Measurements from ENCODE around the gene HGF.
A peak's percentile ranks its signal among the peaks of the same experiment; 100 is the strongest.

HGF gene

GRCh38 chr7:81744389-81744788, 25.5 kb downstream of the HGF start:
- Histone ChIP-seq H3K36me3 (ENCODE audit: control insufficient read depth, insufficient read depth, low read length) (no peaks in the 10 kb centered on the region), H3K4me3 (replicated peaks; ENCODE audit: low read depth, low read length) (no peak overlapping the region), H3K27me3 (replicated peaks; ENCODE audit: control insufficient read depth, insufficient read depth, low read length) (no peaks in the 10 kb centered on the region)
- no peak for DNase-seq (ENCODE audit: extremely low read depth, insufficient read length)
- TF ChIP-seq CTCF (IDR thresholded peaks at IDR 0.05; ENCODE audit: insufficient read depth, low read length, poor library complexity, severe bottlenecking), result no peak

GRCh38 chr7:81743665-81744064, 26.2 kb downstream of the HGF start:
- TF ChIP-seq CTCF (IDR thresholded peaks at IDR 0.05; ENCODE audit: insufficient read depth, low read length, poor library complexity, severe bottlenecking), result no peak
- H3K27me3 ChIP-seq (replicated peaks; ENCODE audit: control insufficient read depth, insufficient read depth, low read length), result no peaks in the 10 kb centered on the region
- no peaks in the 10 kb centered on the region for H3K36me3 ChIP-seq (ENCODE audit: control insufficient read depth, insufficient read depth, low read length)
- no peak overlapping the region for H3K4me3 ChIP-seq (replicated peaks; ENCODE audit: low read depth, low read length)
- DNase-seq (ENCODE audit: extremely low read depth, insufficient read length), result peak; percentile 15

- TF ChIP-seq CTCF (IDR thresholded peaks at IDR 0.05; ENCODE audit: insufficient read depth, low read length, poor library complexity, severe bottlenecking), result no peak
- no peak for DNase-seq (ENCODE audit: extremely low read depth, insufficient read length)
- Histone ChIP-seq H3K36me3 (ENCODE audit: control insufficient read depth, insufficient read depth, low read length) (no peaks in the 10 kb centered on the region), H3K4me3 (replicated peaks; ENCODE audit: low read depth, low read length) (no peak overlapping the region), H3K27me3 (replicated peaks; ENCODE audit: control insufficient read depth, insufficient read depth, low read length) (no peaks in the 10 kb centered on the region)
Measured at GRCh38 chr7:81743201-81743600, 26.6 kb downstream of the HGF start.

DNA sequence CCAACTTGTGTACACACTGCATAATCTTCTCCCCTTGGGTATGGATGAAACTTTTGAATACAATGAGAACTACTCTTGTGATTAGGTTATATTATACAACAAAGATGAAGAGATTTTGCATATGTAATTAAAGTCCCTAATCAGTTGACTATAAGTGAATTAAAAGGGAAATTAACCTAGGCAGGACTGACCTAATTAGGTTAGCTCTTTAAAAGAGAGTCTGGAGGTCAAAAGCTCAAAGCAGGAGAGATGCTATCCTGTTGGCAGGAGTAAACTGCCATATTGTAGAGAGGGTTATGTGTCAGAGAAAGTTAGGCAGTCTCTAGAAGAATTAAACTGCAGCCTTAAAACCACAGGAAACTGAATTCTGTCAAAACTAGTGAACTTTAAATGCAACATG, 29.4 kb downstream of the HGF start:
- DNase-seq (ENCODE audit: extremely low read depth, insufficient read length), result no peak
- H3K4me3 ChIP-seq (replicated peaks; ENCODE audit: low read depth, low read length), result no peak overlapping the region
- no peaks in the 10 kb centered on the region for H3K36me3 ChIP-seq (ENCODE audit: control insufficient read depth, insufficient read depth, low read length)
- no peaks in the 10 kb centered on the region for H3K27me3 ChIP-seq (replicated peaks; ENCODE audit: control insufficient read depth, insufficient read depth, low read length)
- no peak for TF ChIP-seq CTCF (IDR thresholded peaks at IDR 0.05; ENCODE audit: insufficient read depth, low read length, poor library complexity, severe bottlenecking)

GRCh38 chr7:81736091-81736490, 33.8 kb downstream of the HGF start:
- DNase-seq (ENCODE audit: extremely low read depth, insufficient read length), result no peak
- no peak for TF ChIP-seq CTCF (IDR thresholded peaks at IDR 0.05; ENCODE audit: insufficient read depth, low read length, poor library complexity, severe bottlenecking)
- Histone ChIP-seq H3K4me3 (replicated peaks; ENCODE audit: low read depth, low read length) (no peak overlapping the region), H3K27me3 (replicated peaks; ENCODE audit: control insufficient read depth, insufficient read depth, low read length) (no peaks in the 10 kb centered on the region), H3K36me3 (ENCODE audit: control insufficient read depth, insufficient read depth, low read length) (no peaks in the 10 kb centered on the region)

DNA sequence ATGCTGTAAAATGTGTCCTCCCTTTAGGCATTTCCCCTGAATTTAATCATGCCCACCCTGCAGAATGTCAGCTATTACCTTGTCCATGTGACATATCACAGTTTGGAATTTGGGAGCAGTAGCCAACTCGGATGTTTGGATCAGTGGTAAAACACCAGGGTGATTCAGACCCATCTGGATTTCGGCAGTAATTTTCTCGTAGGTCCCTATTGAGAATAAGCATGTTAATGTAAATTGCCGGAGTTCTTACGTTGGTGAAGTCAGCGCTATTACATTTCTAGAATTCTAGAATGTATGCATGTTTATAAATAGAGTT, 44.1 kb downstream of the HGF start:
- Histone ChIP-seq H3K27me3 (replicated peaks; ENCODE audit: control insufficient read depth, insufficient read depth, low read length) (no peaks in the 10 kb centered on the region), H3K36me3 (ENCODE audit: control insufficient read depth, insufficient read depth, low read length) (no peaks in the 10 kb centered on the region), H3K4me3 (replicated peaks; ENCODE audit: low read depth, low read length) (no peak overlapping the region)
- TF ChIP-seq CTCF (IDR thresholded peaks at IDR 0.05; ENCODE audit: insufficient read depth, low read length, poor library complexity, severe bottlenecking), result no peak
- DNase-seq (ENCODE audit: extremely low read depth, insufficient read length), result no peak

Data from GM06990 (cell line).